ENCODE results near the gene PARP14.
"Not testable (repeated sequence)": the region's sequence is repeated elsewhere in the genome, so short reads cannot be mapped to it uniquely, and the experiment has no call there.

Gene PARP14

GRCh38 chr3:122690096-122690495 lies 9.5 kb downstream of the PARP14 start:
- Histone ChIP-seq H3K9ac (ENCODE audit: low read length in 5 of 5) (no peak overlapping the region), H3K4me3 (ENCODE audit: low read depth in 1 of 5, low read length in 5 of 5) (no peak overlapping the region), H3K27ac (ENCODE audit: low read depth, low read length) (no peak overlapping the region), H3K9me3 (ENCODE audit: control insufficient read depth in 5 of 5, low read length in 5 of 5) (no peaks in the 10 kb centered on the region), H3K27me3 (ENCODE audit: control insufficient read depth in 5 of 5, insufficient read depth in 4 of 5, low read length in 5 of 5) (no peaks in the 10 kb centered on the region), H3K36me3 (ENCODE audit: control insufficient read depth in 5 of 5, insufficient read depth in 5 of 5, low read length in 5 of 5) (peaks cover 18 to 49% (median 35%) of the 10 kb centered on the region in 5 donors), H3K4me1 (ENCODE audit: control insufficient read depth in 5 of 5, insufficient read depth in 5 of 5, low read length in 5 of 5) (peaks cover 0 to 8% (median 5%) of the 10 kb centered on the region in 5 donors)

- Histone ChIP-seq H3K9ac (ENCODE audit: low read length in 5 of 5) (no peak overlapping the region), H3K36me3 (ENCODE audit: control insufficient read depth in 5 of 5, insufficient read depth in 5 of 5, low read length in 5 of 5) (peaks cover 19 to 48% (median 39%) of the 10 kb centered on the region in 5 donors), H3K27ac (ENCODE audit: low read depth, low read length) (no peak overlapping the region), H3K4me3 (ENCODE audit: low read depth in 1 of 5, low read length in 5 of 5) (no peak overlapping the region), H3K9me3 (ENCODE audit: control insufficient read depth in 5 of 5, low read length in 5 of 5) (no peaks in the 10 kb centered on the region), H3K27me3 (ENCODE audit: control insufficient read depth in 5 of 5, insufficient read depth in 4 of 5, low read length in 5 of 5) (no peaks in the 10 kb centered on the region), H3K4me1 (ENCODE audit: control insufficient read depth in 5 of 5, insufficient read depth in 5 of 5, low read length in 5 of 5) (peaks cover 0 to 8% (median 5%) of the 10 kb centered on the region in 5 donors)
These were observed 10.6 kb downstream of the PARP14 start for GRCh38 chr3:122691195-122691594.

GRCh38 chr3:122692674-122693073 lies 12.0 kb downstream of the PARP14 start:
- Histone ChIP-seq H3K9me3 (ENCODE audit: control insufficient read depth in 5 of 5, low read length in 5 of 5) (no peaks in the 10 kb centered on the region), H3K27ac (ENCODE audit: low read depth, low read length) (no peak overlapping the region), H3K9ac (ENCODE audit: low read length in 5 of 5) (no peak overlapping the region), H3K36me3 (ENCODE audit: control insufficient read depth in 5 of 5, insufficient read depth in 5 of 5, low read length in 5 of 5) (peaks cover 24 to 60% (median 45%) of the 10 kb centered on the region in 5 donors), H3K4me1 (ENCODE audit: control insufficient read depth in 5 of 5, insufficient read depth in 5 of 5, low read length in 5 of 5) (no peaks in the 10 kb centered on the region), H3K4me3 (ENCODE audit: low read depth in 1 of 5, low read length in 5 of 5) (no peak overlapping the region), H3K27me3 (ENCODE audit: control insufficient read depth in 5 of 5, insufficient read depth in 4 of 5, low read length in 5 of 5) (no peaks in the 10 kb centered on the region)

- no peak overlapping the region for H3K4me3 ChIP-seq (ENCODE audit: low read depth in 1 of 5, low read length in 5 of 5)
- H3K27ac ChIP-seq (ENCODE audit: low read depth, low read length): no peak overlapping the region
- peaks cover 29 to 81% (median 61%) of the 10 kb centered on the region in 5 donors for H3K36me3 ChIP-seq (ENCODE audit: control insufficient read depth in 5 of 5, insufficient read depth in 5 of 5, low read length in 5 of 5)
- H3K9ac ChIP-seq (ENCODE audit: low read length in 5 of 5): no peak overlapping the region
- H3K4me1 ChIP-seq (ENCODE audit: control insufficient read depth in 5 of 5, insufficient read depth in 5 of 5, low read length in 5 of 5): no peaks in the 10 kb centered on the region
- no peaks in the 10 kb centered on the region for H3K9me3 ChIP-seq (ENCODE audit: control insufficient read depth in 5 of 5, low read length in 5 of 5)
- no peaks in the 10 kb centered on the region for H3K27me3 ChIP-seq (ENCODE audit: control insufficient read depth in 5 of 5, insufficient read depth in 4 of 5, low read length in 5 of 5)
These were observed 14.3 kb downstream of the PARP14 start for GRCh38 chr3:122694966-122695365.

- no peak overlapping the region for H3K9ac ChIP-seq (ENCODE audit: low read length in 5 of 5)
- peaks cover 36 to 84% (median 72%) of the 10 kb centered on the region in 5 donors for H3K36me3 ChIP-seq (ENCODE audit: control insufficient read depth in 5 of 5, insufficient read depth in 5 of 5, low read length in 5 of 5)
- H3K27me3 ChIP-seq (ENCODE audit: control insufficient read depth in 5 of 5, insufficient read depth in 4 of 5, low read length in 5 of 5): no peaks in the 10 kb centered on the region
- no peak overlapping the region for H3K27ac ChIP-seq (ENCODE audit: low read depth, low read length)
- H3K4me1 ChIP-seq (ENCODE audit: control insufficient read depth in 5 of 5, insufficient read depth in 5 of 5, low read length in 5 of 5): no peaks in the 10 kb centered on the region
- H3K4me3 ChIP-seq (ENCODE audit: low read depth in 1 of 5, low read length in 5 of 5): no peak overlapping the region
- no peaks in the 10 kb centered on the region for H3K9me3 ChIP-seq (ENCODE audit: control insufficient read depth in 5 of 5, low read length in 5 of 5)
These were observed 15.4 kb downstream of the PARP14 start for GRCh38 chr3:122695927-122696561.

- H3K4me3 ChIP-seq (ENCODE audit: low read depth in 1 of 5, low read length in 5 of 5): no peak overlapping the region
- peaks cover 26 to 88% (median 71%) of the 10 kb centered on the region in 5 donors for H3K36me3 ChIP-seq (ENCODE audit: control insufficient read depth in 5 of 5, insufficient read depth in 5 of 5, low read length in 5 of 5)
- no peak overlapping the region for H3K9ac ChIP-seq (ENCODE audit: low read length in 5 of 5)
- no peak overlapping the region for H3K27ac ChIP-seq (ENCODE audit: low read depth, low read length)
- no peaks in the 10 kb centered on the region for H3K9me3 ChIP-seq (ENCODE audit: control insufficient read depth in 5 of 5, low read length in 5 of 5)
- H3K4me1 ChIP-seq (ENCODE audit: control insufficient read depth in 5 of 5, insufficient read depth in 5 of 5, low read length in 5 of 5): no peaks in the 10 kb centered on the region
- no peaks in the 10 kb centered on the region for H3K27me3 ChIP-seq (ENCODE audit: control insufficient read depth in 5 of 5, insufficient read depth in 4 of 5, low read length in 5 of 5)
These were observed 17.4 kb downstream of the PARP14 start for GRCh38 chr3:122697952-122698620.

- Histone ChIP-seq H3K36me3 (ENCODE audit: control insufficient read depth in 5 of 5, insufficient read depth in 5 of 5, low read length in 5 of 5) (peaks cover 33 to 81% (median 59%) of the 10 kb centered on the region in 5 donors), H3K27ac (ENCODE audit: low read depth, low read length) (no peak overlapping the region), H3K4me1 (ENCODE audit: control insufficient read depth in 5 of 5, insufficient read depth in 5 of 5, low read length in 5 of 5) (peaks cover 0 to 4% (median 0%) of the 10 kb centered on the region in 5 donors), H3K9ac (ENCODE audit: low read length in 5 of 5) (no peak overlapping the region), H3K27me3 (ENCODE audit: control insufficient read depth in 5 of 5, insufficient read depth in 4 of 5, low read length in 5 of 5) (no peaks in the 10 kb centered on the region), H3K9me3 (ENCODE audit: control insufficient read depth in 5 of 5, low read length in 5 of 5) (no peaks in the 10 kb centered on the region), H3K4me3 (ENCODE audit: low read depth in 1 of 5, low read length in 5 of 5) (no peak overlapping the region)
These were observed 19.6 kb downstream of the PARP14 start for GRCh38 chr3:122700193-122700592.

- Histone ChIP-seq H3K4me1 (ENCODE audit: control insufficient read depth in 5 of 5, insufficient read depth in 5 of 5, low read length in 5 of 5) (peaks cover 0 to 4% (median 0%) of the 10 kb centered on the region in 5 donors), H3K27ac (ENCODE audit: low read depth, low read length) (no peak overlapping the region), H3K27me3 (ENCODE audit: control insufficient read depth in 5 of 5, insufficient read depth in 4 of 5, low read length in 5 of 5) (no peaks in the 10 kb centered on the region), H3K9ac (ENCODE audit: low read length in 5 of 5) (no peak overlapping the region), H3K9me3 (ENCODE audit: control insufficient read depth in 5 of 5, low read length in 5 of 5) (no peaks in the 10 kb centered on the region), H3K4me3 (ENCODE audit: low read depth in 1 of 5, low read length in 5 of 5) (no peak overlapping the region), H3K36me3 (ENCODE audit: control insufficient read depth in 5 of 5, insufficient read depth in 5 of 5, low read length in 5 of 5) (peaks cover 28 to 62% (median 39%) of the 10 kb centered on the region in 5 donors)
These were observed 24.7 kb downstream of the PARP14 start for GRCh38 chr3:122705379-122705778.

- not testable (repeated sequence) for H3K9ac ChIP-seq (ENCODE audit: low read length in 5 of 5); H3K4me3 ChIP-seq (ENCODE audit: low read depth in 1 of 5, low read length in 5 of 5)
- peaks cover 22 to 54% (median 38%) of the 10 kb centered on the region in 5 donors for H3K36me3 ChIP-seq (ENCODE audit: control insufficient read depth in 5 of 5, insufficient read depth in 5 of 5, low read length in 5 of 5)
These were observed 30.1 kb downstream of the PARP14 start for GRCh38 chr3:122710616-122711251.

GRCh38 chr3:122714273-122714672 lies 33.6 kb downstream of the PARP14 start:
- Histone ChIP-seq H3K36me3 (ENCODE audit: control insufficient read depth in 5 of 5, insufficient read depth in 5 of 5, low read length in 5 of 5) (peaks cover 32 to 71% (median 57%) of the 10 kb centered on the region in 5 donors), H3K27me3 (ENCODE audit: control insufficient read depth in 5 of 5, insufficient read depth in 4 of 5, low read length in 5 of 5) (no peaks in the 10 kb centered on the region)

More at GRCh38 chr3:122710616-122711251, 30.1 kb downstream of the PARP14 start:
- not testable (repeated sequence) for H3K4me1 ChIP-seq (ENCODE audit: control insufficient read depth in 5 of 5, insufficient read depth in 5 of 5, low read length in 5 of 5); H3K9me3 ChIP-seq (ENCODE audit: control insufficient read depth in 5 of 5, low read length in 5 of 5); H3K27ac ChIP-seq (ENCODE audit: low read depth, low read length); H3K27me3 ChIP-seq (ENCODE audit: control insufficient read depth in 5 of 5, insufficient read depth in 4 of 5, low read length in 5 of 5)

More at GRCh38 chr3:122714273-122714672, 33.6 kb downstream of the PARP14 start:
- Histone ChIP-seq H3K4me3 (ENCODE audit: low read depth in 1 of 5, low read length in 5 of 5) (no peak overlapping the region), H3K9me3 (ENCODE audit: control insufficient read depth in 5 of 5, low read length in 5 of 5) (no peaks in the 10 kb centered on the region), H3K27ac (ENCODE audit: low read depth, low read length) (no peak overlapping the region), H3K4me1 (ENCODE audit: control insufficient read depth in 5 of 5, insufficient read depth in 5 of 5, low read length in 5 of 5) (peaks cover 0 to 9% (median 0%) of the 10 kb centered on the region in 5 donors), H3K9ac (ENCODE audit: low read length in 5 of 5) (no peak overlapping the region)

Measured in subcutaneous abdominal adipose tissue (tissue), 5 donors.